ENCODE data around the gene TNIP1. TPM values are rescaled to one million over a fixed set of nuclear protein-coding genes. Genes with fewer than 3 reads are reported as not detected.

The TNIP1 gene
- polyA plus RNA-seq, 3 donors, result 63.4 to 72.3 (median 68.8) TPM

DNA sequence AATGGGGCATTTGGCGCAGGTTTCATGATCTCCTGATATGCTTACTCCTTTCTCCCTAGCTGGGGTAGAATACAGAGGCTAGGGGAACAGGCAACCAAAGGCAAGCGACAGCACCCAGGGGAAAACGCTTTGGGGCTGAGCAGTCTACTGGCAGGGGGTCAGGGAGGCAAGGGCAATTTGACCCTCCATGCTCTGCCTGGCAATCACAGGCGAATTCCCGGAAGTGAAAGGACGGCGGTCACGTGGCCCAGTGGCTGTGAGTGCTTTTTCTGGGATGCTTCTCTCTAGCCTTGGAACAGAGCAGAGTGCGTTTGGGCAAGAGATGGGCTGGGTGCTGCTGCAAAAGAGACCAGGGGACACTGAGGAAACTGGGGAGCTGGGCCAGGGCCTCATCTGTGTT is 54.7 kb downstream of the TNIP1 start:
- no peak for DNase-seq (ENCODE audit: low read depth in 3 of 3, low spot score in 2 of 3)

DNA sequence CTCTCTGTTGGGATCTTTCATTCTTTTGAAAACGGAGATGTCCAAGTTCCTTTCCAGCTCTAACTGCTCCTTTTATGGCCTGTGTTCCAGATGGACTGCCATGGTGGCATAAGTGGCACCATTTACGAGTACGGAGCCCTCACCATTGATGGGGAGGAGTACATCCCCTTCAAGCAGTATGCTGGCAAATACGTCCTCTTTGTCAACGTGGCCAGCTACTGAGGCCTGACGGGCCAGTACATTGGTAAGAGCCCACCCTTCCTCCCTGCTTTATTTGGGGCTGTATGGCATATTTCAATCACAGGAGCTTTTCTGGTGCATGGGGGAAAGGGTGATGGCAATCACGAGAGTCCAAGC is 55.6 kb downstream of the TNIP1 start:
- DNase-seq (ENCODE audit: low read depth in 3 of 3, low spot score in 2 of 3), result no peak

DNA sequence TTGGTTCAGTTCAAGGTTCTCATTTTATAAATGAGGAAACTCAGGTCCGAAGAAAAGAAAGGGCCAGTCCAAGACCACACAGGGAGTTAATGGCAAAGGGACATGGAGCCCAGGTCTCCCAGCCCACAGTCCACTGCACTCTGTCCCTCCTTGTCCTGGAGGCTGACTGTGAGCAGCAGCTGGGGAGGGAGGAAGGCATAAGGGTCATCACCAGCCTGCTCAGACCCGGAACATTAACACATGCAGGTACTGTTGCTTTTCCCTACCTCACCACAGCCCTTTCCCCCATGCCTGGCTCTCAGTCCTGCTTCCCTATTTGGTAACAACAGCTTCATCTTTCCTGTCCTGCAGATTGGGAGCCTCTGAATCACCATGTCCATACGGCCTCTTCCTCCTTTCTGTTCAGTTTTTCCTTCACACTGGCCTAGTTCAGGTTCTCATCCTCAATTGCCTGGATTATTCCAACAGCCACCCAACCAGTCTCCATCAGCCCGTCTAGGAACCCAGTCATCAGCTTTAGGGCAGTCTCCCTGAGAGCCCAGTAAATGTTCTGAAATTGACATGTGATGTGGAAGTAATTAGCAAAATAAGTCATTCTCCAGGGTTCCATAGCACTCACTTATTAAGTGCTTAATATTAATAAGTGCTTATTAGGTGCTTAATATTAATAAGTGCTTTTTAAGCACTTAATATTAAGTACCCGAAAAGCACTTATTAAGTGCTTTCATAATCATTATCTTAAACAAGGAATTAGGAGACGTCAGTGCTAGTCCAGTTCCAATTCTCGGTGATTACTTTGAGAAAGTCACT is 56.2 kb downstream of the TNIP1 start:
- DNase-seq (ENCODE audit: low read depth in 3 of 3, low spot score in 2 of 3), result no peak

DNA sequence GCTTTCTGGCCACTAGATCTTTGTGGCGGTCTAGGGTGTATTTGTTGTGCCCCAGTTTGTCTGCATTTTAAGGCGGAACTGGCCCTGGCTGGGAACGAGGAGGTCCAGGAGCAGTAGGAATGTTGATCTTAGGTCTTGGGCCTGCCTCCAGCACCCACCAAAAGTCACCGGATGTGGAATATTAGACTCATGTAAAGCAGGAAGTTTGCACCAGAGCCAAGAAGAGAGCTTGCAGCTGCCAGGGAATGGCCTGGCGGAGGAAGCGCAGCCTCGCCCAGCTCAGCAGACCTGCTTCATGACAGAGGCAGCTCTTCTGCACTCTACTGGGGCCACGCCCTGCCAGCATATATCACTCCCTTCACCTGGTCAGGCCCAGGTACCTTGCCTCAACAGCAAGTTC is 57.2 kb downstream of the TNIP1 start:
- DNase-seq (ENCODE audit: low read depth in 3 of 3, low spot score in 2 of 3), result no peak

DNA sequence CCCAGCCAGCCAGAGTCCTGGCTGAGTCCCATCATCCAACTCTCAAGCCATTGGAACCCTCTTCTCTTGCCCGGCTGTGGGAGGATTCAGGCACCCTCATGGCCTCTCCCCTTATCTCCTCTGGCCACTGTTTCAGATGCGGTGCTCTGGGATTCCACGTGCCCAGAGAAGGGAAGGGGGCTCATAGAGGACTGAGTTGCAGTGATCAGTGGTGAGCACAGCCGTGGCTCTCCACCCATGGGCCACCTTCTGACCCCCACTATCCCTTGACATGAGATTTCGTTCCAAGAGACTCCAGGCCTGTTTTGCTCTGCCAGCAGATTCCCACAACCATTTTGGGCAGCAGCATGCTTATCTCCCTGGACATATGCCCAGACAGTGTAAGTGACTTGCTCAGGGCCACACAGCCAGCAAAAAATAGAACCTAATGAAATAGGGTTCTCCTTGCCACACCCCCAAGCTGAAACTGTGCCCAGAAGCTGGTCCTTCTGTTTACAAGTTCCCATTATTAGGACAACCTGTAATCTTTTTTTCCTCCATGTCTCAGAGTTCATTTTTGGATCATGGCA is 57.7 kb downstream of the TNIP1 start:
- DNase-seq (ENCODE audit: low read depth in 3 of 3, low spot score in 2 of 3), result no peak

DNA sequence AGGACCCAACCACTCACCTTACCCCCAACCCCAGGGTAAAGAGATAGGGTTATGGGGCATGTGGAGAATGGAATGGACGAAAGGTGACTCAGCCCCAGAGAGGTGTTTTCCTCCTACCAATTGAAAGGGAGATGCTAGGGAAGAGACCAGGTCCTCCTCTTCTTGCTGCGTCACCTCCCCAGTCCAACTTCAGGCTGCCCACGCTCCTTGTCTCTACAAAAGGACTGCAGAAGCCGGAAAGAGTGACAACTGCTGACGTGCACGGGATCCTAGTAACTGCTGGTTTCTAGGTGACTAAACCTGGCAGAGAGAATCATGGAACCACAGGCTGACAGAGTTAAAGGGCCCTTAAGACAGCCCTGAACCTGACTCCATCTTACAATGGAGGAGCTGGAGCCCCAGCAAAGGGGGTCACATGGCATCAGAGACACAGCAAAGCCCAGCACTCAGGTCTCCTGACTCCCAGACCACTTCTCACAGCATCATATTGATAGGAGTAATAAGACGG is 58.3 kb downstream of the TNIP1 start:
- no peak for DNase-seq (ENCODE audit: low read depth in 3 of 3, low spot score in 2 of 3)

DNA sequence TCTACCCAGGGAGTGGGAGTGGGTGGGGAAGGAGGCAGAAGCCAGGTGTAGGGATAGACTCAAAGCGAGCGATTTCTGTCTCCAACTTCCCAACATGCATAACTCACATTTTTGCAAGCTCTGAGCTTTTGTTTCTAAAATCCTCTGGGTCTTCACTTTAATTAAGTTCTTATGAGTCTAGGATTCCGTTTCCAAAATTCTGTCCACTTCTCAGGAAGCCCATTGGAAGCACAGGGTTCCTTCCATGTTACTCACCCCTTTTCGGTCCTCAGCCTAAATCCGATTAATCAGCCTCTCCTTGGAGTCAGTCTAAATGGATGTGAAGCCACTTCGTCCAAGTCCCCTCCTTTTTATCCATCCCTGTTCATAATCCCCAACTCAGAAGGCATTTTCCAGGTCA is 59.1 kb downstream of the TNIP1 start:
- no peak for DNase-seq (ENCODE audit: low read depth in 3 of 3, low spot score in 2 of 3)

DNA sequence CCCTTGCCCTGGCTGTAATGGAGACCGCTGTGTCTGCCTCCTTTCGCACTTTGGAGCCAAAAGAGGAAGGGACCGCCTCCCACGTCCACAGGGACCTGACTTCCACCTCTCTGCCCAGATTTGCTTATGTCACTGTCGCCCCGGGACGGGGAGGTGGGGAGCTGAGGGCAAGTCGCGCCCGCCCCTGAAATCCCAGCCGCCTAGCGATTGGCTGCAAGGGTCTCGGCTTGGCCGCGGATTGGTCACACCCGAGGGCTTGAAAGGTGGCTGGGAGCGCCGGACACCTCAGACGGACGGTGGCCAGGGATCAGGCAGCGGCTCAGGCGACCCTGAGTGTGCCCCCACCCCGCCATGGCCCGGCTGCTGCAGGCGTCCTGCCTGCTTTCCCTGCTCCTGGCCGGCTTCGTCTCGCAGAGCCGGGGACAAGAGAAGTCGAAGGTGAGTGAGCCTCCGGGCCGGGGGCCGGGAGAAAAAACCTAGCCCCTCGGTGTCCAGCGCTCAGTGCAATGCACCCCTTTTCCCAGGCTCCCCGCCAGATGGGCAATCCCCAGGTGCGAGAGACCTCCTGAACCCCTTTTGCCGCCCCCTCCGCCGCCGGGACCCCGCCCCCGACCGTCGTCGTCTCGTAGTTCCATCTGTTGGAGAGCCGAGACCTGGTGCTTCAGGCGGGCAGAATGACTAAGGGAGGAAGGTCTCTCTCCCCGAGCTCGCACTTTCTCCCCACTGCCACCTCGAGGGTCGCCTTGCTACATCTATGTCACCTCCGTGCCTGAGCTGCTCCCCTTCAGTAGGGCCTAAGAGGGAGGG is 60.3 kb downstream of the TNIP1 start, which contains the start of gene GPX3:
TSS of gene GPX3 (plus strand) at position 288 of the 807 bp plus-strand sequence. CDS start at position 352, 64 bp downstream.
- DNase-seq (ENCODE audit: low read depth in 3 of 3, low spot score in 2 of 3), result no peak

DNA sequence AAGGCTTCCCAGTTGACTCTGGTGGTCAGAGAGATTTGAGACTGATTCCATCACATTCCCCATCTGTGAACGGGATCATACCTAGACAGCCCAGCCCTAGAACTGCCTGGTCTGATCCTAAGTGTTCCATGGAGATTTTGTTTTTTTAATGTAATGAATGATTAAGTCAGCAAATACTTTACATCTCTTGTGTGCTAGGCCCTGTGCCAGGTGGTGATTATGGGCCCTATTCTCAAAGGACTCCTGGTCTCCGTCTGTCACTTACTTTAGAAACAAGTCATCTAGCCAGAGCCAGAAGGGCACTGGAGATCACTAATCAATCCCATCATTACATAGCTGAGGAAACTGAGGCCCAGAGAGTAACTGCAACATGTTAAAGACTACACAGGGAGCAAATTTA is 61.5 kb downstream of the TNIP1 start:
- no peak for DNase-seq (ENCODE audit: low read depth in 3 of 3, low spot score in 2 of 3)

DNA sequence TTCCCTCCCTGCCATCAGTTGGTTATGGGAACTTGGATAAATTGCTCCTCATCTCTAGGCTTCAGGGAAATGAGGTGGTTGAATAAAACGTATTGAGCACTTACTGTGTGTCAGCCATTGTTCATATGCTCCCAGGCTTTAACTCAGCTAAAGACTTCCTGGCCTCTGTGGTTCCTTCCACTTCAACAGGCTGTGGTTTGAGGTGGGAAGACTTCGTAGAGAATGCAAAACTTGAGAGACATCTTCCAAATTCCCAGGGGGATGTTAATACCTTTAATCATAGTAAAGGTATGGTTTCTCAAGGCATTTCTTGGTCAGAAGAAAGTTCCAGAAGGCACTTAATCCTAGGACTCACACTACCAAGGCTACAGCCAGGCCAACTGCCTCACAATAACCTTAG is 62.0 kb downstream of the TNIP1 start:
- DNase-seq (ENCODE audit: low read depth in 3 of 3, low spot score in 2 of 3), result no peak

DNA sequence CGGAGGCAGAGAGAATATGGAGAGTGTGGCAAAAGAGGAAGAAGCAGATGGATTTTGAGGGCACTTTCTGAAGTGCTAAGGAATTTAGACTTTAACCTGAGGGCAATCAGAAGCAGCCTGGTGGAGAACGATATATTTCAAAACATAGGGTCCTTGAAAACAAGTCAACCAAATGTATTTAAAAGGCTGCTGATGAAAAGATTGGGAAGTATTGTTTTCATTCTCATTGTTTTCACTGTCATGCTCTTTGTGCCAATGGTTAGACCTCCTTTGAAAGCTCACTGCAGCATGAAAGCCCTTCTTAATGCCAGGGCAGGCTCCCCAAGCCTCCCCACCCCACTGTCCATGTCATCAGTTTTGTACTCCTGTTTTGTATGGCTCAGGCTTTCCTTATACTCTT is 62.9 kb downstream of the TNIP1 start:
- DNase-seq (ENCODE audit: low read depth in 3 of 3, low spot score in 2 of 3), result no peak

DNA sequence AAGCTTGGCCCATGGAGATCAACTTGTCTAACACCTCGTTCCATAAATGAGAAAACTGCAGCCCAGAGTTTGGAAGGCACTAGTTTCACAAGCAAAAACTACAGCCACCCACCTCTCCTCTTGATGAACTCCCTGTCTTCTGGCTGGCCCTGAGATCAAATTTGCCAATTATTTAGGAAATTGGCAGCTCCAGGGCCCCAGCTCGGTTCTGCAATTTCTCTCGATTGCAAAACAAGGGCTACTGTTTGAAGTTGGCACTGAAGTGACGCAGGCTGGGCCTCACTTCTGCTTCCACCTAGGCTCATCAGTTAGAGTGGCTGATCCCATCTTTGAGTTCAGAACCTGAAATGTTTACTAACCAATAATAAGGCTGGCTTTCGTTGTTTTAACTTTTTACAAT is 64.1 kb downstream of the TNIP1 start:
- DNase-seq (ENCODE audit: low read depth in 3 of 3, low spot score in 2 of 3), result no peak

DNA sequence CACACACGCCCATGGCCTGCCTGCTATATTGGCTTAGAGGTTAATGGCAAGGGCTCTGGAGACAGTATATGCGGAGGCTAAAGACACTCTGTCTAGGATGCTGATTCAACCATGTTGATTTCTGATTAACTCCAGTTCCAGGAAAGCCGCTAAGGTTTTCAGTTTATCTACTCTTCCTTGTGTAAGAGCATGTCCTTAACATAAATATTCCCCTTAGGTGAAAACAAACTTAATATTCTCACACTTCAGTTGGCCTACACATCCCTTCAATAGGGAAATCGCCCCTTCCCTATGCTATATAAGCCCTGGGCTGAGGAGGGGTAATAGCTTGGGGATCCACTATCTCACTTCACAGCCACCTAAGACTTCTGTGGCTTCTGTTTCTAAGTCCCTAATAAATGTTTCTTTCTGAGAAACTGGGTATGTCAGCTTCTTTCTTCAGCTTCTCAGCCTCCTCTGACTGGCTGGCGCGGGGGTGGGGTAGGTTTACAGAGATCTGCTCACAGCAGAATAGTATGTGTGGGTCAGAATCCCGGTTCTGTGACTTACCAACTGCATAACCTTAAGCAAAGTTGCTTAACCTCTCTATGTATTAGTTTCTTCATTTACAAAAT is 64.8 kb downstream of the TNIP1 start:
- DNase-seq (ENCODE audit: low read depth in 3 of 3, low spot score in 2 of 3), result no peak

DNA sequence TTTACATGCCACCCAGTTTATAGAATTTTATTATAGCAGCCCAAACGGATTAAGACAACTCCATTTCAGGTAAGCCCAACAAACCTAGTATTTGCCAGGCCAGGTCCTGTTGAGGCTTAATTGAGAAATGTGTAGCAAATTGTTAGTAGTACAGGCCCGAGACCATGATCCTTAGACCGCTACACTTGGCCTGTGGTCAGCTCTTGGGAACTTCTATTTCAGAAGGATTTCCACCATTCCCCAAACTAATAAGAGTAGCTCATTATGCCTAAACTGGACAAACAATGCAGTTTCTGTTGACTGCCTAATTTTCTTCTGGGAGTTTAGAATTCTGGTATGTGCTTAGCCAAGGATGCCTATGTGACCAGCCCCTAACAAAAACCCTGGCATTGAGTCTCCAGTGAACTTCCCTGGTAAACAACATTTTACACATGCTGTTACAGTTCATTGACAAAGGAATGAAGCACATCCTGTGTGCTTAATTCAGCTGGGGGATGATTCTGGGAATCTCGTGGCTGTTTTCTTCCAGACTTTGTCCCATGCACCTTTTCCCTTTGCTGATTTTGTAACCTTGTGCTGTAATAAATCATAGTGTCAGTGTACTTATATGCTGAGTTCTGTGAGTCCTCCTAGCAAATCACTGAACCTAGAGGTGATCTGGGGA is 66.0 kb downstream of the TNIP1 start:
- peak in 1 of 3 donors; percentile 43 for DNase-seq (ENCODE audit: low read depth in 3 of 3, low spot score in 2 of 3)

DNA sequence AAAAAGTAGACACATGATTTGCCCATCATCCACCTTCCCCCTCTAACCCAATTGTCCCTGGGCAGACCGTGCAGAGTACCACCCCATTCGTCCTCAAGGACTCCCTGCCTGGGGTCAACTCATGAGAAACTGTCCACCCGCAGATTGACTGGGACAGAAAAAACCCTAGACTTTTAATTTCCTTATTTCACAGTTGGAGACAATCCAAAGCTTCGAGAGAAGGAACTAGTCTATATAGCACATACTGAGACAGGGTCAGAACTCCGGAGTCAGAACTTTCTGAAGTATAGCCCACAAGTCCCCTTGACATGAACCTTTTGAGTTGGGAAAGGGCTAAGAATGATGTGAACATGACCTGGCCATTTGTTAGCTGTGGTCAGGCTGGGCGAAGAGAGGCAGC is 68.0 kb downstream of the TNIP1 start:
- no peak for DNase-seq (ENCODE audit: low read depth in 3 of 3, low spot score in 2 of 3)

DNA sequence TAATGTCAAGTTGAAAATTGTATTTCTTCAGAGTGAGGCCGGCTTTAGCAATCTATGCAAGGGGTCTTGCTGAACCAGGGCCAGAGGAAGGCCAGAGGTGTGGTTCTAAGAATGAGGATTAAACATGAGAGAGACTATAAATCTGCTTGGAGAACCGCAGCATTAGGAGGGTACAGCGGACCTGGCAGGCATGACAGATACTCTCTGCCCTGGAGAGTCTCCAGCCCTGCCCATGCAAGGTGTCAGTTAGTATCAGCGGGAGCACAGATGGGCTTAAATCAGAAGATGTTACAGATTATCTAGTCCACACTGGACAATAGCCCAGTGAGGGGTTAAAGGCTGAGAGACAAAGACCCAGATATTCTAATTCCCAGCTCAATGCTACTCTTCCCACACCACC is 71.9 kb downstream of the TNIP1 start:
- no peak for DNase-seq (ENCODE audit: low read depth in 3 of 3, low spot score in 2 of 3)

DNA sequence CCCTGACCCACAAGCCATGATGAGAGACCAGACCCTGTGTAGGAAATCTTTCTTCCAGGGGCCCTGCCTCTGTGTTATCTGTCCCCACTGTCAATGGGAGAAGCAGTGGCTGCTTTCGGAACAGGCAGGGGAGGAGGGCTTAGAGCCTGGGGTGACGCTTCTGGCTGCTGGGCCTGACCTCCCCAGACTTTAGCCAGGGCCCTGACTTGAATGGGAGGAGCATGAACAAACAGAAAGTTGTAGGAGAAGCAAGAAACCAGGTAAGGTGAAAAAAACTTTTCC is 72.7 kb downstream of the TNIP1 start:
- no peak for DNase-seq (ENCODE audit: low read depth in 3 of 3, low spot score in 2 of 3)

DNA sequence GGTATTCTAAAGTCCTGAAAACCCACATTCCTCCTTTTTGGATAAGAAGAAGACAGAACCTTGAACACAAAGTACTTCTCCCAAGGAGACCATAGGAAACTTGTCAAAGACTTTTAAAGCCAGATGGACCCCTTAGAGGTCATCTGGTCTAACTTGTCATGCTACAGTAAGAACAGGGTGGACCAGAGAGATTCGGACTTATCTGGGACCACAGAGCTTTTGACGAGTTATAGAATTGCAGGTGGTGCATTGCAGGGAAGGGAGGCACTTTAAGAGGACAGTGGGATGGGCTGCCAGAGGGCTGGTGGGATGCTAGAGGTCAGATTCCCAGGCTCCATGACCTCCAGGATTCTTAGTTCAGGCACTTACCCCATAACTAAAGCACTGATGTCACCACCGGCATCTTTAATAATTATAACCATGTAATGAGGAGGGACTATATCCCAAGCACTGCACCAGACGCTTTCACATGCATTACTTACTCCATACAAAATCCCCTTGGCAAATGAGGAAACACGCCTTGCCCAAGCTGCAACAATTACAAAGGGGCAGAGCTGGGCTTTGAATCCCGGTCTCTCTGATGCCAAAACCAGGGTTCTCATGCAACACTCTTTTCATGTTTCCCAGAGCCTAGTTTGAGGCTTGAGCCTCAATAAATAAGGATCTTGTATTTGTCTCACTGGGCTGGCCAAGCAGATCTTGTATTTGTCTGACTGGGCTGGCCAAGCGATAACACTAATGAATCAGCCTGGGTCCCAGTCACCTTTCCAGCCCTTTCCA is 73.2 kb downstream of the TNIP1 start:
- DNase-seq (ENCODE audit: low read depth in 3 of 3, low spot score in 2 of 3), result no peak

DNA sequence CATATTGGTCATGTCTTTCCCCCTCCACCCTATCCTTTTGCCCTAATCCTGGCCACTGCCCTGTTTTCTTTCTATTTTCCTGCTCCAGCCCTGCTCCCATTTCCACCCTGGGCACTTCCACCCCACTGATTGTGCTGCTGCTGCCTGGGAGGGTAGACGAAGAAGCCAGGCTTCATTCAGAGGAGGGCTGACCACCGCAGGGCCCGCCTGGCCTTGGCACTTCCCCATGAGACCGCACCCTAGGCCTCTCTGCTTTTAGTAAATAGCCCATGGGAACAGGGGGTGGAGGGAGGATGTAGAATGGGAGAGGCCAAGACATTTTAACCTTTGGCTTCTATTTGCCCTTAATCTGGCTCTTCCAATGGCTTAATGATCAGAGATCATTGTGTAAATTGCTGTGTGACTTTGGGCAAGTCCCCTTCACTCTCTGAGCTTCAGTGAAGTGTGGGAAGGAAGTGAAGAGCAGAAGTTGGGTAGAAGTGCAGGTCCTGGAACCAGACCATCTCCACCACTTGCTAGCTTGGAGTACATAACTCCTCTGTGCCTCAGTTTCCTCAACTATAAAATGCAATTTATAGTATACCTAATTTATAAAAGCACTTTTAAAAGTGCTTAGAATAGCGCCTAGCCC is 74.0 kb downstream of the TNIP1 start:
- no peak for DNase-seq (ENCODE audit: low read depth in 3 of 3, low spot score in 2 of 3)

Measured in right renal cortex interstitium (tissue), 3 donors.